GM13977 (cell line): Measurements from ENCODE around the gene MACROH2A2.
A peak's percentile ranks its signal among the peaks of the same experiment; 100 is the strongest.

Experiments used
- DNase-seq: peaks from one replicate; pipeline ENCODE4 v3.0.0; 2012; ENCODE audit warnings: low spot score
- CTCF ChIP-seq: IDR thresholded peaks from 2 replicates; pipeline ENCODE4 v1.5.1; 2012; ENCODE audit warnings: mild to moderate bottlenecking, control low read depth; ENCODE audit not compliant: insufficient read depth; ENCODE audit errors: extremely low read depth, missing control alignments
- in situ Hi-C: fragments of 300-500 bp; cut with MboI; formaldehyde crosslinking; loops from one replicate; pipeline ENCODE4 v1.12.0; 2022; ENCODE audit warnings: low sequenced_read_pairs, low pct_unique_long_range_greater_than_20kb, mixed read lengths, inconsistent platforms; ENCODE audit not compliant: unreplicated experiment

MACROH2A2 gene

GRCh38 chr10:70106958-70107791, 54.5 kb downstream of the MACROH2A2 start:
- in situ Hi-C loops: no loop called here
- peak; percentile 72 for DNase-seq
- TF ChIP-seq CTCF: peak; percentile 72

GRCh38 chr10:70109064-70109729, 56.6 kb downstream of the MACROH2A2 start:
- DNase-seq: no peak
- TF ChIP-seq CTCF: no peak
- in situ Hi-C loops: no loop called here

- DNase-seq: no peak
- in situ Hi-C loops: no loop called here
- TF ChIP-seq CTCF: no peak
Measured at GRCh38 chr10:70111496-70111895, 58.9 kb downstream of the MACROH2A2 start.

- TF ChIP-seq CTCF: no peak
- DNase-seq: no peak
- in situ Hi-C loops: no loop called here
Measured at GRCh38 chr10:70112071-70112470, 59.4 kb downstream of the MACROH2A2 start.

- TF ChIP-seq CTCF: no peak
- in situ Hi-C loops: no loop called here
- no peak for DNase-seq
Measured at GRCh38 chr10:70114902-70115301, 62.3 kb downstream of the MACROH2A2 start.

- peak; percentile 79 for DNase-seq
- TF ChIP-seq CTCF: peak; percentile 87
- in situ Hi-C loops: no loop called here
Measured at GRCh38 chr10:70115948-70116682, 63.5 kb downstream of the MACROH2A2 start.
